HUES6 (cell line): ENCODE measurements around the gene ASMT.

Source experiments
- H3K27ac ChIP-seq: 2 replicates; pipeline ENCODE4 v1.7.0; 2013; ENCODE audit warnings: low read depth, mild to moderate bottlenecking, low read length, inconsistent platforms
- H3K27me3 ChIP-seq: 2 replicates; pipeline ENCODE4 v1.6.1; 2013; ENCODE audit warnings: low read length; ENCODE audit not compliant: control insufficient read depth, insufficient read depth
- H3K36me3 ChIP-seq: 2 replicates; pipeline ENCODE4 v1.6.1; 2013; ENCODE audit warnings: low read length; ENCODE audit not compliant: control insufficient read depth, insufficient read depth
- H3K4me1 ChIP-seq: 2 replicates; pipeline ENCODE4 v1.6.1; 2013; ENCODE audit warnings: low read length; ENCODE audit not compliant: control insufficient read depth, insufficient read depth
- H3K4me3 ChIP-seq: 2 replicates; pipeline ENCODE4 v1.5.1; 2013; ENCODE audit warnings: low read depth, low read length
- H3K9ac ChIP-seq: one replicate; pipeline ENCODE4 v1.6.1; 2013; ENCODE audit warnings: mild to moderate bottlenecking, low read length
- H3K9me3 ChIP-seq: 2 replicates; pipeline ENCODE4 v1.6.1; 2013; ENCODE audit warnings: low read depth, low read length; ENCODE audit not compliant: control insufficient read depth, insufficient read depth

The ASMT gene

GRCh38 chrX:1656379-1656778 lies 41.5 kb downstream of the ASMT start:
- H3K4me1 ChIP-seq: peaks cover 18% of the 10 kb centered on the region
- no peaks in the 10 kb centered on the region for H3K36me3 ChIP-seq
- no peak overlapping the region for H3K4me3 ChIP-seq
- H3K27ac ChIP-seq: no peak overlapping the region
- H3K27me3 ChIP-seq: no peaks in the 10 kb centered on the region
- H3K9ac ChIP-seq: no peak overlapping the region
- H3K9me3 ChIP-seq: peaks cover 5% of the 10 kb centered on the region; the same call in 1 of the 2 replicates

- Histone ChIP-seq H3K9ac (peak overlapping the region; percentile 39), H3K27ac (no peak overlapping the region; the same call in 1 of the 2 replicates)
Measured at GRCh38 chrX:1657367-1658070, 42.7 kb downstream of the ASMT start.

GRCh38 chrX:1658071-1658491 lies 43.2 kb downstream of the ASMT start:
- Histone ChIP-seq H3K4me3 (no peak overlapping the region), H3K27ac (no peak overlapping the region; the same call in 1 of the 2 replicates)

More at GRCh38 chrX:1657367-1658070, 42.7 kb downstream of the ASMT start:
- H3K27me3 ChIP-seq: no peaks in the 10 kb centered on the region
- H3K9me3 ChIP-seq: peaks cover 5% of the 10 kb centered on the region; the same call in 1 of the 2 replicates
- no peak overlapping the region for H3K4me3 ChIP-seq
- H3K4me1 ChIP-seq: peaks cover 18% of the 10 kb centered on the region
- H3K36me3 ChIP-seq: no peaks in the 10 kb centered on the region

GRCh38 chrX:1659664-1660461 lies 45.0 kb downstream of the ASMT start:
- H3K9me3 ChIP-seq: peaks cover 5% of the 10 kb centered on the region; the same call in 1 of the 2 replicates
- no peak overlapping the region for H3K4me3 ChIP-seq
- H3K27ac ChIP-seq: 0 out of 2 replicates have a peak overlapping the region, but pooled peaks have one; percentile 36
- no peaks in the 10 kb centered on the region for H3K27me3 ChIP-seq
- no peaks in the 10 kb centered on the region for H3K36me3 ChIP-seq
- H3K9ac ChIP-seq: no peak overlapping the region
- peaks cover 18% of the 10 kb centered on the region for H3K4me1 ChIP-seq

More at GRCh38 chrX:1658071-1658491, 43.2 kb downstream of the ASMT start:
- Histone ChIP-seq H3K4me1 (peaks cover 18% of the 10 kb centered on the region), H3K9me3 (peaks cover 5% of the 10 kb centered on the region; the same call in 1 of the 2 replicates), H3K27me3 (no peaks in the 10 kb centered on the region), H3K36me3 (no peaks in the 10 kb centered on the region), H3K9ac (peak overlapping the region; percentile 39)

GRCh38 chrX:1661048-1661921 lies 46.4 kb downstream of the ASMT start:
- Histone ChIP-seq H3K9ac (no peak overlapping the region), H3K36me3 (no peaks in the 10 kb centered on the region), H3K4me3 (peak overlapping the region; percentile 20; the same call in 1 of the 2 replicates), H3K27ac (no peak overlapping the region), H3K4me1 (peaks cover 18% of the 10 kb centered on the region), H3K27me3 (no peaks in the 10 kb centered on the region), H3K9me3 (peaks cover 8% of the 10 kb centered on the region)

- H3K27ac ChIP-seq: no peak overlapping the region
- H3K9me3 ChIP-seq: peaks cover 10% of the 10 kb centered on the region
- peaks cover 18% of the 10 kb centered on the region for H3K4me1 ChIP-seq
- no peak overlapping the region for H3K9ac ChIP-seq
- H3K27me3 ChIP-seq: no peaks in the 10 kb centered on the region
- H3K4me3 ChIP-seq: peak overlapping the region; percentile 20; the same call in 1 of the 2 replicates
- no peaks in the 10 kb centered on the region for H3K36me3 ChIP-seq
Measured at GRCh38 chrX:1661922-1662221, 47.0 kb downstream of the ASMT start.

GRCh38 chrX:1667566-1667965 lies 52.7 kb downstream of the ASMT start:
- H3K9ac ChIP-seq: no peak overlapping the region
- no peak overlapping the region for H3K27ac ChIP-seq
- peaks cover 10% of the 10 kb centered on the region for H3K9me3 ChIP-seq
- no peaks in the 10 kb centered on the region for H3K36me3 ChIP-seq
- no peak overlapping the region for H3K4me3 ChIP-seq
- no peaks in the 10 kb centered on the region for H3K4me1 ChIP-seq
- H3K27me3 ChIP-seq: no peaks in the 10 kb centered on the region

- no peak overlapping the region for H3K9ac ChIP-seq
- no peaks in the 10 kb centered on the region for H3K27me3 ChIP-seq
- H3K9me3 ChIP-seq: no peaks in the 10 kb centered on the region; the same call in 1 of the 2 replicates
- no peaks in the 10 kb centered on the region for H3K36me3 ChIP-seq
- H3K4me1 ChIP-seq: peaks cover under 1% of the 10 kb centered on the region; the same call in 1 of the 2 replicates
- no peak overlapping the region for H3K27ac ChIP-seq
- no peak overlapping the region for H3K4me3 ChIP-seq
Measured at GRCh38 chrX:1673337-1673736, 58.5 kb downstream of the ASMT start.

GRCh38 chrX:1676866-1677265 lies 62.0 kb downstream of the ASMT start:
- no peaks in the 10 kb centered on the region for H3K27me3 ChIP-seq
- no peaks in the 10 kb centered on the region for H3K36me3 ChIP-seq
- no peak overlapping the region for H3K4me3 ChIP-seq
- no peaks in the 10 kb centered on the region; the same call in 1 of the 2 replicates for H3K9me3 ChIP-seq
- no peak overlapping the region for H3K27ac ChIP-seq
- H3K4me1 ChIP-seq: peaks cover 18% of the 10 kb centered on the region
- no peak overlapping the region for H3K9ac ChIP-seq

- H3K27ac ChIP-seq: 0 out of 2 replicates have a peak overlapping the region, but pooled peaks have one; percentile 20
- no peaks in the 10 kb centered on the region for H3K27me3 ChIP-seq
- H3K4me1 ChIP-seq: peaks cover 18% of the 10 kb centered on the region
- H3K9me3 ChIP-seq: 0 out of 2 replicates have a peak, but pooled peaks cover 2% of the 10 kb centered on the region
- H3K4me3 ChIP-seq: no peak overlapping the region
- H3K9ac ChIP-seq: peak overlapping the region; percentile 45
- no peaks in the 10 kb centered on the region for H3K36me3 ChIP-seq
Measured at GRCh38 chrX:1679238-1679637, 64.4 kb downstream of the ASMT start.
